ENCODE results near the gene TMC3.

DNA sequence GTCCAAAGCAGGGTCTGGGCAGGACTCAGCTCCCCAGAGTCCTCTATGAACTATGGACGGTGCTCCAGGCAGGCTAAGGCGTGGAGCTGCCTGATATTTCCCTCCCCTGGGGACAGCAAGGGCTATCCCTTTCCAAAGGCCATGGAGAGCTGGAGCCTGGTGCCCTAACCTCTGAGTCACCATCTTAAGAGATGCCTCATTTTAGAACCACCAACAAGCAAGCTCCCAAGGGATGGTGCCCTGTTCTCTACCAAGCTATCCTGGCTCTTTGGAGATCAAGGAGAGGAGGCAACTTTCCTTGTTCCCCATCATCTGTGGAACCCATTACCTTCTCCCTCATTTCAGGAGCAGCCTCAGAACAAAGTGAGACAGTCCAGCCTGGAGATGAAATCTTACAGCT, 65.8 kb downstream of the TMC3 start:
- TF ChIP-seq, protein P1, sequence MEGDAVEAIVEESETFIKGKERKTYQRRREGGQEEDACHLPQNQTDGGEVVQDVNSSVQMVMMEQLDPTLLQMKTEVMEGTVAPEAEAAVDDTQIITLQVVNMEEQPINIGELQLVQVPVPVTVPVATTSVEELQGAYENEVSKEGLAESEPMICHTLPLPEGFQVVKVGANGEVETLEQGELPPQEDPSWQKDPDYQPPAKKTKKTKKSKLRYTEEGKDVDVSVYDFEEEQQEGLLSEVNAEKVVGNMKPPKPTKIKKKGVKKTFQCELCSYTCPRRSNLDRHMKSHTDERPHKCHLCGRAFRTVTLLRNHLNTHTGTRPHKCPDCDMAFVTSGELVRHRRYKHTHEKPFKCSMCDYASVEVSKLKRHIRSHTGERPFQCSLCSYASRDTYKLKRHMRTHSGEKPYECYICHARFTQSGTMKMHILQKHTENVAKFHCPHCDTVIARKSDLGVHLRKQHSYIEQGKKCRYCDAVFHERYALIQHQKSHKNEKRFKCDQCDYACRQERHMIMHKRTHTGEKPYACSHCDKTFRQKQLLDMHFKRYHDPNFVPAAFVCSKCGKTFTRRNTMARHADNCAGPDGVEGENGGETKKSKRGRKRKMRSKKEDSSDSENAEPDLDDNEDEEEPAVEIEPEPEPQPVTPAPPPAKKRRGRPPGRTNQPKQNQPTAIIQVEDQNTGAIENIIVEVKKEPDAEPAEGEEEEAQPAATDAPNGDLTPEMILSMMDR (IDR thresholded peaks at IDR 0.05; ENCODE audit: insufficient read depth, low read depth, low read length): no peak
- TF ChIP-seq EZH2 (IDR thresholded peaks at IDR 0.05; ENCODE audit: insufficient read depth, low read length): no peak
